ENCODE data around the gene PCGF5. TPM values are rescaled to one million over a fixed set of nuclear protein-coding genes. Genes with fewer than 3 reads are reported as not detected.
"Not testable (repeated sequence)": the region's sequence is repeated elsewhere in the genome, so short reads cannot be mapped to it uniquely, and the experiment has no call there.

PCGF5 gene
- total RNA-seq, 2 donors from 2014 or later = 35.7 to 41.3 TPM

GRCh38 chr10:91299999-91300575, 79.6 kb downstream of the PCGF5 start:
- WGBS = 84% methylated on average over 1 of the region's 1 CpG
- H3K36me3 ChIP-seq = no peaks in the 10 kb centered on the region
- DNase-seq (ENCODE audit: low spot score) = no peak
- H3K27me3 ChIP-seq (replicated peaks; ENCODE audit: insufficient read depth) = no peaks in the 10 kb centered on the region
- intact Hi-C loops (cut with DNase I) = loop anchor here (5.0 kb wide), 4 partner anchors 67 to 337 kb away; no protein-coding TSS in a partner anchor
- no peaks in the 10 kb centered on the region for H3K9me3 ChIP-seq
- H3K4me1 ChIP-seq (replicated peaks) = no peaks in the 10 kb centered on the region
- no peak overlapping the region for H3K27ac ChIP-seq
- no peak overlapping the region for H3K4me3 ChIP-seq
- TF ChIP-seq POLR2AphosphoS5 (IDR thresholded peaks at IDR 0.05) (no peak), POLR2A (IDR thresholded peaks at IDR 0.05) (no peak), CTCF (IDR thresholded peaks at IDR 0.05) (no peak)

GRCh38 chr10:91302946-91303345, 82.5 kb downstream of the PCGF5 start:
- H3K9me3 ChIP-seq; H3K4me3 ChIP-seq; intact Hi-C loops (cut with DNase I); H3K27me3 ChIP-seq (replicated peaks; ENCODE audit: insufficient read depth); DNase-seq (ENCODE audit: low spot score); H3K27ac ChIP-seq; H3K36me3 ChIP-seq; H3K4me1 ChIP-seq (replicated peaks): not testable (repeated sequence)
- WGBS = 70% methylated on average over 3 of the region's 3 CpGs

GRCh38 chr10:91305979-91306378, 85.5 kb downstream of the PCGF5 start:
- H3K9me3 ChIP-seq; intact Hi-C loops (cut with DNase I); H3K4me3 ChIP-seq; H3K27me3 ChIP-seq (replicated peaks; ENCODE audit: insufficient read depth); DNase-seq (ENCODE audit: low spot score); H3K27ac ChIP-seq; H3K36me3 ChIP-seq; H3K4me1 ChIP-seq (replicated peaks): not testable (repeated sequence)
- 85% methylated on average over 7 of the region's 7 CpGs for WGBS

GRCh38 chr10:91307489-91307888, 87.0 kb downstream of the PCGF5 start:
- Histone ChIP-seq H3K27me3 (replicated peaks; ENCODE audit: insufficient read depth) (no peaks in the 10 kb centered on the region), H3K4me3 (no peak overlapping the region), H3K9me3 (no peaks in the 10 kb centered on the region), H3K36me3 (no peaks in the 10 kb centered on the region), H3K4me1 (replicated peaks) (no peaks in the 10 kb centered on the region), H3K27ac (no peak overlapping the region)
- intact Hi-C loops (cut with DNase I) = no loop called here
- no peak for DNase-seq (ENCODE audit: low spot score)
- no peak for TF ChIP-seq POLR2AphosphoS5 (IDR thresholded peaks at IDR 0.05)
- no peak for TF ChIP-seq POLR2A (IDR thresholded peaks at IDR 0.05)
- TF ChIP-seq CTCF (IDR thresholded peaks at IDR 0.05) = no peak
- WGBS = 100% methylated on average over 1 of the region's 1 CpG

GRCh38 chr10:91309711-91310110, 89.2 kb downstream of the PCGF5 start:
- intact Hi-C loops (cut with DNase I) = no loop called here
- Histone ChIP-seq H3K9me3 (no peaks in the 10 kb centered on the region), H3K27me3 (replicated peaks; ENCODE audit: insufficient read depth) (no peaks in the 10 kb centered on the region), H3K4me3 (no peak overlapping the region), H3K36me3 (no peaks in the 10 kb centered on the region), H3K4me1 (replicated peaks) (no peaks in the 10 kb centered on the region), H3K27ac (no peak overlapping the region)
- DNase-seq (ENCODE audit: low spot score) = no peak
- no peak for TF ChIP-seq POLR2AphosphoS5 (IDR thresholded peaks at IDR 0.05)
- no peak for TF ChIP-seq CTCF (IDR thresholded peaks at IDR 0.05)
- TF ChIP-seq POLR2A (IDR thresholded peaks at IDR 0.05) = no peak
- WGBS = 72% methylated on average over 3 of the region's 3 CpGs

- no peak for DNase-seq (ENCODE audit: low spot score)
- Histone ChIP-seq H3K27ac (no peak overlapping the region), H3K27me3 (replicated peaks; ENCODE audit: insufficient read depth) (no peaks in the 10 kb centered on the region), H3K4me1 (replicated peaks) (no peaks in the 10 kb centered on the region), H3K9me3 (no peaks in the 10 kb centered on the region), H3K36me3 (no peaks in the 10 kb centered on the region), H3K4me3 (no peak overlapping the region)
- no peak for TF ChIP-seq POLR2AphosphoS5 (IDR thresholded peaks at IDR 0.05)
- no peak for TF ChIP-seq CTCF (IDR thresholded peaks at IDR 0.05)
- TF ChIP-seq POLR2A (IDR thresholded peaks at IDR 0.05) = no peak
- intact Hi-C loops (cut with DNase I) = no loop called here
Observed at GRCh38 chr10:91311601-91312381, 91.3 kb downstream of the PCGF5 start.
